H1 (cell line): ENCODE data around the gene SLC2A14. TPM values are rescaled to one million over a fixed set of nuclear protein-coding genes. Genes with fewer than 3 reads are reported as not detected.
"Not testable (repeated sequence)": the region's sequence is repeated elsewhere in the genome, so short reads cannot be mapped to it uniquely, and the experiment has no call there.

Experiments used
- CTCF ChIA-PET: fragments of 300-600 bp; sonication (Branson Sonifier 250); formaldehyde crosslinking; loops from one replicate; lab custom pipeline; 2021; ENCODE audit not compliant: partially characterized antibody; lab: Charles Lee
- POLR2A ChIA-PET: fragments of 300-600 bp; sonication (Branson Sonifier 250); formaldehyde crosslinking; loops from one replicate; lab custom pipeline; 2021; ENCODE audit warnings: inconsistent platforms; ENCODE audit not compliant: partially characterized antibody; lab: Charles Lee
- DNase-seq, 2 experiments: peaks; one replicate each; pipeline versions ENCODE4 v3.0.0 to v3.0.0-alpha.2; 2010 to 2022; ENCODE audit warnings: low spot score in 2 of 2, low read depth in 1 of 2, mixed read lengths in 1 of 2
- FAIRE-seq: peaks from 2 replicates; lab custom pipeline; 2011; peaks lifted over from hg19 to GRCh38; lab: Jason Lieb, UNC
- H2AFZ ChIP-seq: 2 replicates; pipeline ENCODE4 v1.8.1; 2012; ENCODE audit warnings: low read length, inconsistent platforms
- H2AK5ac ChIP-seq: 2 replicates; pipeline ENCODE4 v1.6.1; 2013; ENCODE audit warnings: low read depth, low read length
- H2BK120ac ChIP-seq: replicated peaks from 2 replicates; pipeline ENCODE3; 2013; ENCODE audit warnings: low read depth, low read length, inconsistent platforms
- H2BK12ac ChIP-seq: 2 replicates; pipeline ENCODE4 v1.6.1; 2013; ENCODE audit warnings: low read depth, low read length
- H2BK15ac ChIP-seq: 2 replicates; pipeline ENCODE4 v1.6.1; 2013; ENCODE audit warnings: low read length
- H2BK20ac ChIP-seq: 2 replicates; pipeline ENCODE4 v1.6.1; 2013; ENCODE audit warnings: low read length
- H2BK5ac ChIP-seq: 2 replicates; pipeline ENCODE4 v1.6.1; 2013; ENCODE audit warnings: low read depth, low read length
- H3K14ac ChIP-seq: 2 replicates; pipeline ENCODE4 v1.6.1; 2013; ENCODE audit warnings: inconsistent platforms; ENCODE audit not compliant: insufficient read length
- H3K18ac ChIP-seq: 2 replicates; pipeline ENCODE4 v1.6.1; 2013; ENCODE audit warnings: low read length; ENCODE audit errors: extremely low read depth
- H3K23ac ChIP-seq: 2 replicates; pipeline ENCODE4 v1.6.1; 2013; ENCODE audit warnings: inconsistent platforms; ENCODE audit not compliant: insufficient read length
- H3K23me2 ChIP-seq: 2 replicates; pipeline ENCODE4 v1.6.1; 2013; ENCODE audit warnings: low read depth, low read length
- H3K27ac ChIP-seq: 2 replicates; pipeline ENCODE4 v1.6.1; 2011; ENCODE audit warnings: low read depth, low read length, inconsistent platforms
- H3K27me3 ChIP-seq, 4 experiments: replicated peaks in 1 of 4; 1 replicate in 1 of 4; 2 replicates in 3 of 4; pipeline versions ENCODE4 v1.6.1 to v1.8.1; 2011 to 2013; ENCODE audit warnings: low read length in 3 of 4, mild to moderate bottlenecking in 3 of 4, inconsistent platforms in 2 of 4, mixed read lengths in 2 of 4, moderate library complexity in 1 of 4; ENCODE audit not compliant: control insufficient read depth in 3 of 4, insufficient read depth in 3 of 4; ENCODE audit errors: extremely low read depth in 1 of 4
- H3K36me3 ChIP-seq, 4 experiments: 2 replicates each; pipeline versions ENCODE4 v1.6.1 to v1.8.1; 2011 to 2013; ENCODE audit warnings: mild to moderate bottlenecking in 4 of 4, low read length in 3 of 4, moderate library complexity in 2 of 4, control low read depth in 1 of 4, inconsistent platforms in 1 of 4; ENCODE audit not compliant: insufficient read depth in 4 of 4, control insufficient read depth in 2 of 4
- H3K4ac ChIP-seq: replicated peaks from 2 replicates; pipeline ENCODE3; 2013; ENCODE audit warnings: low read length, low read depth, mixed read lengths, inconsistent platforms; ENCODE audit not compliant: insufficient read length
- H3K4me1 ChIP-seq, 4 experiments: replicated peaks in 1 of 4; 1 replicate in 1 of 4; 2 replicates in 3 of 4; pipeline versions ENCODE4 v1.6.1 to v1.8.1; 2011 to 2013; ENCODE audit warnings: low read length in 3 of 4, inconsistent platforms in 2 of 4, mixed read lengths in 1 of 4; ENCODE audit not compliant: insufficient read depth in 4 of 4, control insufficient read depth in 3 of 4
- H3K4me2 ChIP-seq, 2 experiments: 2 replicates each; pipeline versions ENCODE4 v1.6.1 to v1.8.1; 2011 to 2013; ENCODE audit warnings: low read depth in 2 of 2, low read length in 2 of 2, control low read depth in 1 of 2, inconsistent platforms in 1 of 2, mild to moderate bottlenecking in 1 of 2; ENCODE audit not compliant: insufficient read depth in 1 of 2
- H3K4me3 ChIP-seq, 4 experiments: fragments of 200-600, 300-600 bp in 1 of 4; sonication (generic), shearing (Covaris generic), sonication (Bioruptor Twin) in 1 of 4; 2 replicates each; pipeline versions ENCODE4 v1.5.1 to v1.8.1; 2011 to 2016; ENCODE audit warnings: low read length in 4 of 4, low read depth in 3 of 4, control low read depth in 2 of 4, inconsistent platforms in 2 of 4, mild to moderate bottlenecking in 2 of 4, mixed read lengths in 1 of 4, moderate library complexity in 1 of 4; ENCODE audit not compliant: insufficient read depth in 2 of 4; ENCODE audit errors: extremely low read depth in 1 of 4
- H3K56ac ChIP-seq: replicated peaks from 2 replicates; pipeline ENCODE3; 2013; ENCODE audit warnings: low read depth, mild to moderate bottlenecking, mixed read lengths, low read length, inconsistent platforms; ENCODE audit not compliant: insufficient read length
- H3K79me1 ChIP-seq: 2 replicates; pipeline ENCODE4 v1.6.1; 2013; ENCODE audit warnings: low read depth, low read length, control low read depth
- H3K79me2 ChIP-seq, 2 experiments: 2 replicates each; pipeline versions ENCODE4 v1.6.1 to v1.8.1; 2012 to 2013; ENCODE audit warnings: low read length in 2 of 2, mild to moderate bottlenecking in 2 of 2, inconsistent platforms in 1 of 2; ENCODE audit not compliant: insufficient read depth in 2 of 2, control insufficient read depth in 1 of 2
- H3K9ac ChIP-seq, 4 experiments: replicated peaks in 1 of 4; 1 replicate in 1 of 4; 2 replicates in 3 of 4; pipeline versions ENCODE4 v1.6.1 to v1.8.1; 2011 to 2013; ENCODE audit warnings: low read depth in 3 of 4, low read length in 3 of 4, control low read depth in 2 of 4, mild to moderate bottlenecking in 2 of 4, moderate library complexity in 2 of 4, inconsistent platforms in 1 of 4; ENCODE audit errors: extremely low read depth in 1 of 4
- H3K9me3 ChIP-seq, 2 experiments: 2 replicates each; pipeline versions ENCODE4 v1.6.1 to v1.8.1; 2012 to 2013; ENCODE audit warnings: mild to moderate bottlenecking in 2 of 2, moderate library complexity in 2 of 2, control low read depth in 1 of 2, inconsistent platforms in 1 of 2, low read depth in 1 of 2, low read length in 1 of 2, mixed read lengths in 1 of 2; ENCODE audit not compliant: insufficient read depth in 2 of 2
- H4K20me1 ChIP-seq, 2 experiments: replicated peaks in 1 of 2; 2 replicates each; pipeline versions ENCODE3 to v1.8.1; 2011 to 2013; ENCODE audit warnings: inconsistent platforms in 2 of 2, low read length in 2 of 2, mild to moderate bottlenecking in 1 of 2; ENCODE audit not compliant: insufficient read depth in 2 of 2, control insufficient read depth in 1 of 2
- H4K5ac ChIP-seq: 2 replicates; pipeline ENCODE4 v1.6.1; 2013; ENCODE audit warnings: low read length, low read depth, mixed read lengths, inconsistent platforms; ENCODE audit not compliant: insufficient read length
- H4K8ac ChIP-seq: 2 replicates; pipeline ENCODE4 v1.8.0; 2013; ENCODE audit warnings: mild to moderate bottlenecking, moderate library complexity, low read length, inconsistent platforms; ENCODE audit not compliant: insufficient read depth; ENCODE audit errors: extremely low read depth
- H4K91ac ChIP-seq: replicated peaks from 2 replicates; pipeline ENCODE3; 2013; ENCODE audit warnings: low read length, mixed read lengths, inconsistent platforms; ENCODE audit not compliant: insufficient read length
- CEBPB ChIP-seq: IDR thresholded peaks from 2 replicates; pipeline ENCODE4 v1.6.1; 2012; ENCODE audit warnings: low read depth, low read length
- EP300 ChIP-seq, 2 experiments: IDR thresholded peaks; 1 replicate in 1 of 2; 2 replicates in 1 of 2; pipeline ENCODE4 v1.6.1; 2011 to 2012; ENCODE audit warnings: low read depth in 2 of 2, low read length in 2 of 2, mild to moderate bottlenecking in 2 of 2, borderline replicate concordance in 1 of 2, inconsistent platforms in 1 of 2, moderate library complexity in 1 of 2
- RAD21 ChIP-seq, 2 experiments: IDR thresholded peaks in 1 of 2; conservative IDR thresholded peaks in 1 of 2; 2 replicates each; pipeline ENCODE4 v1.6.1; 2011; ENCODE audit warnings: low read depth in 2 of 2, low read length in 2 of 2, improper control_type of control experiment in 1 of 2, inconsistent platforms in 1 of 2, mild to moderate bottlenecking in 1 of 2, moderate library complexity in 1 of 2
- USF2 ChIP-seq: IDR thresholded peaks from 2 replicates; pipeline ENCODE4 v1.6.1; 2011; ENCODE audit warnings: low read length, improper control_type of control experiment
- WGBS, 2 experiments: shearing (Covaris generic) in 1 of 2; methylation state at CpG; one replicate each; pipeline versions ENCODE4 v1.1.6 to v1.1.7; 2013 to 2015; ENCODE audit warnings: low lambda C conversion rate in 2 of 2, mixed read lengths in 2 of 2, inconsistent platforms in 1 of 2, low coverage in 1 of 2, missing lambda C conversion rate in 1 of 2; ENCODE audit not compliant: insufficient replicate concordance in 2 of 2, insufficient coverage in 1 of 2, insufficient read length in 1 of 2; ENCODE audit errors: extremely low coverage in 1 of 2, missing lambda C conversion rate in 1 of 2; 5-methylcytosine and 5-hydroxymethylcytosine counted together
- polyA plus RNA-seq, 7 experiments: library from polyadenylated mRNA; depleted of rRNA in 3 of 7; stranded (reverse) in 5 of 7; unstranded in 2 of 7; fragments of >200 nt in 5 of 7; fragments of 200-250 nt in 2 of 7; gene quantifications; 1 replicate in 5 of 7; 2 replicates in 1 of 7; 4 replicates in 1 of 7; pipeline versions ENCODE4 v1.2.1 to v1.2.3, GENCODE V29; 2011 to 2013; ENCODE audit warnings: missing spikeins in 2 of 7, mixed read lengths in 2 of 7
- total RNA-seq: library from RNA; stranded (reverse); fragmentation: NEBNext Ultra II Directional; extraction: Animal tissue kit (Norgen Biotek cat#: 25700); gene quantifications from 2 replicates; pipeline ENCODE4 v1.2.1, GENCODE V29; 2021

SLC2A14 gene
- total and polyA plus RNA-seq, 2 of the 8 experiments (the other 6 are each of a cell fraction or from before 2014, with no cell fraction given) = 11.1 to 19.3 TPM

GRCh38 chr12:7832059-7832696 lies 40.5 kb downstream of the SLC2A14 start (continued):
- TF ChIP-seq CEBPB = no peak
- no peak for TF ChIP-seq USF2
- peak; percentile 72 to 78 for TF ChIP-seq RAD21 (IDR thresholded peaks at IDR 0.05 in 1 of 2, conservative IDR thresholded peaks at IDR 0.05 in 1 of 2; ENCODE audit: low read depth in 2 of 2, low read length in 2 of 2)
- TF ChIP-seq EP300 (IDR thresholded peaks at IDR 0.05; ENCODE audit: borderline replicate concordance in 1 of 2, low read depth in 2 of 2, low read length in 2 of 2) = no peak

GRCh38 chr12:7829737-7830136 lies 43.0 kb downstream of the SLC2A14 start:
- H2AFZ ChIP-seq, H3K4me3 ChIP-seq, H4K8ac ChIP-seq, H3K79me1 ChIP-seq, H3K4ac ChIP-seq, H2AK5ac ChIP-seq, H3K23me2 ChIP-seq, H3K14ac ChIP-seq, H2BK12ac ChIP-seq, H2BK5ac ChIP-seq, H2BK20ac ChIP-seq, POLR2A ChIA-PET, H3K27me3 ChIP-seq, H3K18ac ChIP-seq, H3K36me3 ChIP-seq, H4K5ac ChIP-seq, H3K9me3 ChIP-seq, H3K9ac ChIP-seq, H4K91ac ChIP-seq, H3K79me2 ChIP-seq, DNase-seq, H4K20me1 ChIP-seq, H3K27ac ChIP-seq, H3K4me2 ChIP-seq, H3K23ac ChIP-seq, H3K56ac ChIP-seq, H2BK120ac ChIP-seq, H3K4me1 ChIP-seq, H2BK15ac ChIP-seq, FAIRE-seq: not testable (repeated sequence)
- CTCF ChIA-PET = interaction anchor here (0.6 to 2.6 kb wide), 4 partner anchors 21 to 104 kb away, joined by 3 to 7 read pairs (median 6); no protein-coding TSS in a partner anchor
- 92% methylated on average over 4 of the region's 4 CpGs; no CpG with 5 or more reads in 1 of the 2 experiments for WGBS, 2 experiments
